C4-2B (cell line): ENCODE measurements around the gene LRR1.

Experiments
- H3K27ac ChIP-seq: fragments of 450-650 bp; 2 replicates; pipeline ENCODE4 v1.5.1; 2017
- CTCF ChIP-seq: fragments of 450-650 bp; conservative IDR thresholded peaks from 2 replicates; pipeline ENCODE4 v1.5.1; 2017; ENCODE audit warnings: mild to moderate bottlenecking
- ZFX ChIP-seq: fragments of 450-650 bp; IDR thresholded peaks from 2 replicates; pipeline ENCODE4 v1.6.1; 2017

LRR1 gene

GRCh38 chr14:49598485-49599300, at the start of gene LRR1:
TSS of gene LRR1 (plus strand) at chr14:49598940. CDS start at chr14:49599021, 81 bp downstream.
- peak; percentile 16; the same call in 1 of the 2 replicates for TF ChIP-seq ZFX
- no peak for TF ChIP-seq CTCF
- peak within 1 kb of the TSS; percentile 93 for H3K27ac ChIP-seq

- H3K27ac ChIP-seq = no peak overlapping the region
- TF ChIP-seq ZFX = no peak
Observed at GRCh38 chr14:49549446-49549845, 49.3 kb upstream of the LRR1 start.

- H3K27ac ChIP-seq = no peak overlapping the region
- TF ChIP-seq CTCF (no peak), ZFX (no peak)
Observed at GRCh38 chr14:49549881-49550280, 48.9 kb upstream of the LRR1 start.

GRCh38 chr14:49550286-49551184, 48.2 kb upstream of the LRR1 start:
- no peak overlapping the region for H3K27ac ChIP-seq
- peak; percentile 49 for TF ChIP-seq CTCF
- no peak for TF ChIP-seq ZFX

GRCh38 chr14:49551569-49551968, 47.2 kb upstream of the LRR1 start:
- no peak for TF ChIP-seq CTCF
- no peak for TF ChIP-seq ZFX
- H3K27ac ChIP-seq = no peak overlapping the region

- no peak for TF ChIP-seq ZFX
- TF ChIP-seq CTCF = no peak
- H3K27ac ChIP-seq = no peak overlapping the region
Observed at GRCh38 chr14:49553106-49553505, 45.6 kb upstream of the LRR1 start.

GRCh38 chr14:49553892-49554291, 44.8 kb upstream of the LRR1 start:
- no peak for TF ChIP-seq CTCF
- no peak for TF ChIP-seq ZFX
- H3K27ac ChIP-seq = no peak overlapping the region
